A673 (cell line): Measurements from ENCODE around the gene ZNF324.

ENCODE experiments used
- CTCF ChIP-seq: fragments of 300-800, 200-600 bp; sonication (generic); conservative IDR thresholded peaks from 2 replicates; pipeline ENCODE4 v1.5.1; 2017; ENCODE audit warnings: low read depth, mild to moderate bottlenecking, antibody characterized with exemption, low read length, moderate library complexity, mixed read lengths
- EZH2 ChIP-seq: fragments of 200-600 bp; sonication (generic); IDR thresholded peaks from 2 replicates; pipeline ENCODE4 v1.6.1; 2017; ENCODE audit warnings: borderline replicate concordance, low read depth, mild to moderate bottlenecking, mixed read lengths, antibody characterized with exemption, low read length; ENCODE audit not compliant: poor library complexity, severe bottlenecking

DNA sequence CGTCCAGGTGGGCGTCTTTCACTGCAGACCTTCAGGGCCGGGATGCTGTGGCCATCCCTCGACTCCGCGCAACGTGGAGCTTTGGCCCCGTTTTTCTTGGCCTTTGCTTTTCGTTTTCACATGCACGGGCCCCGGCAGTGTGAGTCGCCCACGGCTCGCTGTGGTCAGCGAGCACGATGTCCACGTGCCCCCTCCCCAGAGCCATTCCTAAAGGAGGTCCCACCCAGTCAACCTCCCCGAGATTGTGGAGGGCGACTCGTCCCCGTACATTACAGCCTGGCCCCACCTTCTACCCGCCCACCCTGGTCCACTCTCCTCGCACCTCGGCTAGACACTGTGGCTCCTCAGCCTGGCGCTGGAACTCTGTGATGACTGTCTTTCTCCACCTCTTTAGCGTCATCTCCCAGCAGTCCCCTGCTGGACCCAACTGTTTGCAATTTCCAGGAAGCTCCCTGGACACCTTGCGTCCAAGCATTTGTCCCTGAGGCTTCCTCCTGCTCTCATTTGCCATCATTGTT, 9.7 kb downstream of the ZNF324 start:
- no peak for TF ChIP-seq CTCF
- no peak for TF ChIP-seq EZH2
